GM19099 (cell line): Measurements from ENCODE around the gene TNNT3.

Experiments
- POLR2A ChIP-seq: IDR thresholded peaks from 3 replicates; pipeline ENCODE4 v1.6.1; 2011; ENCODE audit warnings: low read depth; ENCODE audit not compliant: insufficient read length; ENCODE audit errors: extremely low read depth

TNNT3 gene

DNA sequence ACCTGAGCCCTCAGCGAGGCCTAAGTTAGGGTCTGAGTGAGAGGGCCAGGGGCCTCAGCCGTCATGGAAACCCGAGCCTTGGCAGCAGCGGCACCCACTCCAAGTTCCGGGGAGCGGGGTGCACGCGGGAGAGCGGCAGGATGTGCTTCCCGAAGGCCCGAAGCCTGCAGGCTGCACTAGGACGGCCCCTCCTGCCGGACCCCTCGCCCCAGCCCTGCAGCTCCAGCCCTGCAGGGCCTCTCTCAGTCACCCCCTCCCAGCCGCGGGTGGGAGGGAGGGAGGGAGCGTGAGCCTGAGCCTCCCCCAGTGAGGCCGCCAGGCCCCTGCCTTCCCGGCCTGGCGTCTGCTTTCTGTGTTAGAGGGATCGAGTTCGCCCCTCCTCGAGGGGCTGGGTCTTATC, 50.3 kb downstream of the TNNT3 start:
- TF ChIP-seq POLR2A = no peak

GRCh38 chr11:1970956-1971355, 51.5 kb downstream of the TNNT3 start:
- no peak for TF ChIP-seq POLR2A

DNA sequence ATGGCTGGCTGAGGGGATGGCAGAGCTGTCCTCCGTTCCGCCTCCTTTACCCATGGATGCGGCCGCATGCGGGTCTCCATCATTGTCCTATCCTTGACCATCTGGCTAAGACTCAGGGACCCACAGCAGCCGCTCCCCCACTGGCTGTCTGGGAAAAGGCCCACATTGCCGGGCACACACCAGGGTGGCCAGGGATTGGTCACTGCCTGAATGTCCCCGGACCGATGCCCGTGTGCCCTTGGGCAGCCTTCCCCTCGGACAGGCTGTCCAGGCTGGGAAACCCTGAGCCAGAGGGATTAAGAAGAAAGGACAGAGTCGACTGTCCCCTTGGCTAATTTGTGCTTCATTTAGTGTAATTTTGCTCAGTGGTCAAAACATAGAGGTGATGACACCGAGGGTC, 55.7 kb downstream of the TNNT3 start:
- TF ChIP-seq POLR2A = no peak

DNA sequence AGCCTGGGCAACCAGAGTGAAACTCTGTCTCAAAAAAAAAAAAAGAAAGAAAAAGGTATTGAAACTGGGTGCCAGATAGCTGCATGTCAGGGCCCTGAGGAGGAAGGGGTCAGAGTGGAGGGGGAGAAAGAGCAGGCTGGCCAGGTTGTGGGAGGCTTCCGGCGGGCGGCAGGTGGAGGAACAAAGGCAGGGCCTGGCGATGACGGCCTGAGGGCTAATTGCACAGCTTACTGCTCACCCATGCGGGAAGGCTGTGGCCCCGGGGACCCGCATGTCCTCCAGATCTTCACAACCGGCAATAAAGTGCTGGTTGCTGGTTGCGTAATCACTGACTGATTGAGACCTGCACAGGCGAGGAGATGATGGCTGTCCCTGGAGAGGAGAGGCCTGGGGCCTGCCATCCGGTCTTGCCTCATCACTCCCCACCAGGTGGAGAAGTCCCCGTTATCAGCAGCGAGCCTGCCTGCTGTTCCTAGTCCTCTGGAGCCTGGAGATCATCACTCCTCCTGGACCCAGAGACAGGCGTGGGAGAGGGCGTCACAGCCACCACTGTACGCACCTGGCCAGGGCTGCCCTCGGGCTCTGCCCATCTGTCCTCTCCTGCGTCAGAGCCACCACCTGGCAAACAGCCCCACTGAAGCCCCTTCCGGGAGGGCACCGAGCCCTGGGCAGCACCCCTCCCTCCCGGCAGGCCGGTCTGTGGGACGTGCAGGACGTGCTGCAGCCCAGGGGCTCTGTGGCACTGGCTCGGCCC, 59.4 kb downstream of the TNNT3 start:
- no peak for TF ChIP-seq POLR2A

GRCh38 chr11:1979607-1980006, 60.1 kb downstream of the TNNT3 start:
- TF ChIP-seq POLR2A = no peak

DNA sequence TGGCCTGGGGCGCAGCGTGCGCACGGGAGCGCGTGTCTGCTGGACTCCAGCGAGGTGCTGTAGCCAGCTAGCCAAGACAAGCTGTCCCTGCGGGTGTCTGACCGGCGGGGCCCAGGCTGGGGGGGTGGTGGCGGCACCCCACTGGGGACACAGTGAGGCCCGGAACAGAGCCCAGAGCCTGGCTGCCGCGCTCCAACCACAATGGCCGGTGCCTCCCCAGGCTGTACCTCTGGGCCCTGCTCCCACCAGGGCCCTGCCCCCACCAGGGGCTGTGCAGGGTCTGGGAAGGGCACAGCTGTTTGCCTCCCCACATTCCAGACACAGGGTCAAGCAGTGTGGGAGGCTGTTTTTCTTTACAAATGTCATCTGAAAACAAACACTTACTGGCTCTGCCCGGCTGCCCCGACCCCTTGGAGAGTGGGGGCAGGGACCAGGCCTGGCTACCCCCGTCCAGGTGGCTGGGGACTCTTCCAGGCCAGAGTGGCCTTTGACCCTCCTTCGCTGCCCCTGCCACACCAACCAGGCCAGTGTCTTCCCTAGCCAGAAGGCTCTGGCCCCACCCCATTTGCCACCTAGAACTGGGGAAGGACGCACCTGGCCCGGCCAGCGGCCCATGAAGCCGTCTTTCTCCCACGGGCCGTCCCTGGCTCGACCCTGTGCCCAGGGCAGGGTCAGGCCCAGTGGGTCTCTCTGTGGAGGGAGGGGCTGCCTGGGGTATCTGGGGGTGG, 63.5 kb downstream of the TNNT3 start:
- TF ChIP-seq POLR2A = no peak

DNA sequence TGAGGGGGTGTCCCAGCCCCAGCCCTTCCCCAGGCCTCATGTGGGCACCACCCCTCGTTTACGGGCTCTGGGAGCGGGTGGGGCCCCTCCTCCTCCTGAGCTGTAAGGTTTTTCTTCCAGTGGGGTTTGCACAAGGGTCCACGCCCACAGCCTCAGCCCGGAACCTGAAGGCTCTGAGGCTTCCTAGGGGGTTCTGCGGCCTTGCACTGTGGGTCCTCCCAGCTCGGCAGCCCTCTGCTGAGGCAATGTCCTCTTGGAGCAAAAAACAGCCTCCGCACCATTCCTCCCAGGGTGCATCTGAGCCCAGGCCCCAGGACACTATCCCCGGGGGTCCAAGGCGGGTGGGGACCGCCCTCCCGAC, 64.1 kb downstream of the TNNT3 start:
- no peak for TF ChIP-seq POLR2A

DNA sequence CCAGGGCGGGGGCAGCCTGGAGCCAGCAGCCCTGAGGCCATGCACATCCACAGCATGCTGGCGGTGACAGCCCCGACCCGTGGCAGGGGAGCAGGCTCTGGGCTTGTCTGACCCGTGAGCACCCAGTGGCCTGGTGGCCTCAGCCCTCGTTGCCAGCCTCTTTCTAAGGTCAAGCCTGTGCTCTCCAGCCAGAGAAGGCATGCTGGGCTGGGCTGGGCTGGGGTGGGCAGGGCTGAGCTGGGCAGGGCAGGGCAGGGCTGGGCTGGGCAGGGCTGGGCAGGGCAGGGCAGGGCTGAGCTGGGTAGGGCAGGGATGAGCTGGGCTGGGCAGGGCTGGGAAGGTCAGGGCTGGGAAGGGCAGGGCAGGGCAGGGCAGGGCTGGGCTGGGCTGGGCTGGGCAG, 67.5 kb downstream of the TNNT3 start:
- no peak for TF ChIP-seq POLR2A

- no peak for TF ChIP-seq POLR2A
Measured at GRCh38 chr11:1988174-1988573, 68.7 kb downstream of the TNNT3 start.
